ENCODE measurements around the gene CACNG7. TPM values are rescaled to one million over a fixed set of nuclear protein-coding genes. Genes with fewer than 3 reads are reported as not detected.

CACNG7 gene
- polyA plus RNA-seq, 3 donors, result not detected

DNA sequence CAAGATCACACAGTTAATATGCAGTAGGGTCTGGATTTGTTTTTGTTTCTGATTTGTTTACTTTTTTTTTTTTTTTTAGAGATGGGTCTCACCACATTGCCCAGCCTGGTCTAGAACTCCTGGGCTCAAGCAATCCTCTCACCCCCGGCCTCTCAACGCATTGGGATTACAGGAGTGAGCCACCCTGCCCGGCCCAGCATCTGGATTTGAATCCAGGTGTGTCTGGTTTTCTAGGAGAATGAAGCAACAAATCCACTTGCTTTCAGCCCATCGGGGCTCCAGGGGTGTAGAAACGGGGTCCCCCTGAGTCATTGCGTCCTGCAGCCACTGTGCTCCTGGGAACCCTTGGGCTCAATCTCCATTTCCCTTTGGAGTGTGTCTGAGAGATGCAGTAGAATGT, 60.3 kb downstream of the CACNG7 start:
- Mint-ChIP-seq H3K9me3 (peaks cover 0 to 4% (median 2%) of the 10 kb centered on the region in 7 donors), H3K4me1 (peaks cover 19% of the 10 kb centered on the region), H3K27me3 (ENCODE audit: low read depth in 3 of 3) (peaks cover 42 to 60% (median 46%) of the 10 kb centered on the region in 3 donors), H3K27ac (no peak overlapping the region), H3K36me3 (no peaks in the 10 kb centered on the region), H3K4me3 (no peak overlapping the region)
- Histone ChIP-seq H3K36me3 (replicated peaks in 1 of 2; ENCODE audit: control insufficient read depth in 1 of 2, insufficient read depth in 2 of 2, low read length in 2 of 2) (no peaks in the 10 kb centered on the region), H3K27ac (ENCODE audit: low read depth in 1 of 2, low read length in 2 of 2) (no peak overlapping the region), H3K4me1 (ENCODE audit: control insufficient read depth in 1 of 2, insufficient read depth in 2 of 2, low read length in 2 of 2) (peaks cover 13 to 18% of the 10 kb centered on the region in 2 donors), H3K4me2 (replicated peaks; ENCODE audit: extremely low read depth, low read length, poor library complexity, severe bottlenecking) (no peak overlapping the region), H3K27me3 (ENCODE audit: control insufficient read depth in 2 of 2, insufficient read depth in 2 of 2, low read length in 2 of 2) (peaks cover 6 to 22% of the 10 kb centered on the region in 2 donors), H4K20me1 (ENCODE audit: insufficient read depth, low read length) (no peaks in the 10 kb centered on the region), H2AFZ (ENCODE audit: insufficient read depth, low read depth, low read length, poor library complexity, severe bottlenecking) (no peak overlapping the region), H3K79me2 (ENCODE audit: insufficient read depth, low read length) (no peaks in the 10 kb centered on the region), H3K4me3 (replicated peaks in 1 of 3; ENCODE audit: low read depth in 2 of 3, low read length in 3 of 3) (no peak overlapping the region), H3K9me3 (replicated peaks in 1 of 2; ENCODE audit: control insufficient read depth in 1 of 2, insufficient read depth in 1 of 2, low read length in 2 of 2) (no peaks in the 10 kb centered on the region), H3K9ac (ENCODE audit: insufficient read depth, low read length, poor library complexity, severe bottlenecking) (no peak overlapping the region)
- no peak for DNase-seq
- TF ChIP-seq CTCF (IDR thresholded peaks at IDR 0.05), result no peak
- intact Hi-C loops (cut with micrococcal nuclease), result no loop called here
- WGBS (ENCODE audit: insufficient coverage), result 90% methylated on average over 3 of the region's 6 CpGs

DNA sequence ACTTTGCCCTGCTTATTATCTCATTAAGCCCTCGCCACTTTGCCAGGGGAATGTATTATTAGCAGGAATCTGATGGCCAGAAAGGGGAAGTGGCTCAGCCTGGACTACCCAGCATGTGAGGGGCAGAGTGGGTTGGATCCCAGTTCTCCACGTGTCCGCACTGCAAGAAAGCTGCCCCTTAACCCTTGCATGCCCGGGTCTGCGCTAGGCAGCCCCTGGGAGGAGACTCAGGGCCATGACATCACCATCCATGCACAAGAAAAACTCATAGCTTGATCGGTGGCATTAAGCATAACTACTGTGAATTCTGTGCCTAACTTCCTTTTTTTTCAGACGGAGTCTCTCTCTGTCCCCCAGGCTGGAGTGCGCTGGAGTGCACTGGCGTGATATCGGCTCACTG, 62.6 kb downstream of the CACNG7 start:
- Mint-ChIP-seq H3K4me1 (peaks cover 10% of the 10 kb centered on the region), H3K9me3 (peaks cover 0 to 3% (median 2%) of the 10 kb centered on the region in 7 donors), H3K27me3 (ENCODE audit: low read depth in 3 of 3) (peaks cover 30 to 52% (median 49%) of the 10 kb centered on the region in 3 donors), H3K4me3 (peak overlapping the region; percentile 49 to 89), H3K36me3 (no peaks in the 10 kb centered on the region), H3K27ac (peak overlapping the region in 2 of 7 donors; percentile 24 to 25)
- TF ChIP-seq CTCF (IDR thresholded peaks at IDR 0.05), result no peak
- WGBS (ENCODE audit: insufficient coverage), result 4% methylated on average over 9 of the region's 10 CpGs
- Histone ChIP-seq H3K27me3 (ENCODE audit: control insufficient read depth in 2 of 2, insufficient read depth in 2 of 2, low read length in 2 of 2) (peaks cover 0 to 14% of the 10 kb centered on the region in 2 donors), H3K9me3 (replicated peaks in 1 of 2; ENCODE audit: control insufficient read depth in 1 of 2, insufficient read depth in 1 of 2, low read length in 2 of 2) (no peaks in the 10 kb centered on the region), H3K4me3 (replicated peaks in 1 of 3; ENCODE audit: low read depth in 2 of 3, low read length in 3 of 3) (peak overlapping the region in 2 of 3 experiments; percentile 17 to 64), H4K20me1 (ENCODE audit: insufficient read depth, low read length) (no peaks in the 10 kb centered on the region), H2AFZ (ENCODE audit: insufficient read depth, low read depth, low read length, poor library complexity, severe bottlenecking) (peak overlapping the region; percentile 31), H3K27ac (ENCODE audit: low read depth in 1 of 2, low read length in 2 of 2) (no peak overlapping the region), H3K4me1 (ENCODE audit: control insufficient read depth in 1 of 2, insufficient read depth in 2 of 2, low read length in 2 of 2) (peaks cover 9% of the 10 kb centered on the region in 2 donors), H3K9ac (ENCODE audit: insufficient read depth, low read length, poor library complexity, severe bottlenecking) (no peak overlapping the region), H3K36me3 (replicated peaks in 1 of 2; ENCODE audit: control insufficient read depth in 1 of 2, insufficient read depth in 2 of 2, low read length in 2 of 2) (no peaks in the 10 kb centered on the region), H3K79me2 (ENCODE audit: insufficient read depth, low read length) (no peaks in the 10 kb centered on the region), H3K4me2 (replicated peaks; ENCODE audit: extremely low read depth, low read length, poor library complexity, severe bottlenecking) (peak overlapping the region; percentile 75)
- intact Hi-C loops (cut with micrococcal nuclease), result no loop called here
- peak; percentile 60 to 67 (median 64) for DNase-seq

Measured in CD14-positive monocyte (primary cell).